Caco-2 (cell line): Measurements from ENCODE around the gene MYOF. TPM values are rescaled to one million over a fixed set of nuclear protein-coding genes. Genes with fewer than 3 reads are reported as not detected.

Source experiments
- BruUV-seq: library from RNA; stranded (reverse); fragments of 400-500 nt; replicated peaks from 2 replicates; lab custom pipeline; 2021; lab: Mats Ljungman, UMichigan
- CTCF ChIA-PET: fragments of 300-600 bp; sonication (Branson Sonifier 250); formaldehyde crosslinking; loops from one replicate; lab custom pipeline; 2022; ENCODE audit warnings: antibody characterized with exemption; lab: Charles Lee
- POLR2A ChIA-PET: fragments of 300-600 bp; sonication (Branson Sonifier 250); formaldehyde crosslinking; loops from one replicate; lab custom pipeline; 2022; ENCODE audit warnings: antibody characterized with exemption; lab: Charles Lee
- DNase-seq, 2 experiments: peaks; one replicate each; pipeline versions ENCODE4 v3.0.0 to v3.0.0-alpha.2; 2020 to 2022
- H3K27me3 ChIP-seq: replicated peaks from 2 replicates; pipeline ENCODE4 v1.6.0; 2011; ENCODE audit warnings: low read length; ENCODE audit not compliant: control insufficient read depth, insufficient read depth
- H3K36me3 ChIP-seq: 2 replicates; pipeline ENCODE4 v1.5.1; 2011; ENCODE audit warnings: low read length; ENCODE audit not compliant: control insufficient read depth, insufficient read depth
- H3K4me1 ChIP-seq: fragments of 250-450 bp; sonication (Bioruptor Pico); 2 replicates; pipeline ENCODE4 v1.5.1; 2020; ENCODE audit warnings: mild to moderate bottlenecking
- H3K4me3 ChIP-seq: 2 replicates; pipeline ENCODE4 v1.5.1; 2011; ENCODE audit warnings: low read depth, mild to moderate bottlenecking, control low read depth, low read length
- H3K9me3 ChIP-seq: fragments of 250-450 bp; sonication (Bioruptor Pico); 2 replicates; pipeline ENCODE4 v1.5.1; 2020; ENCODE audit warnings: mild to moderate bottlenecking, moderate library complexity
- H3K27ac Mint-ChIP-seq: one replicate; pipeline ENCODE4 v1.8.0; 2022; ENCODE audit warnings: mixed read lengths; ENCODE audit not compliant: unreplicated experiment
- H3K27me3 Mint-ChIP-seq: one replicate; pipeline ENCODE4 v1.8.0; 2022; ENCODE audit warnings: mixed read lengths; ENCODE audit not compliant: insufficient read depth, unreplicated experiment
- H3K36me3 Mint-ChIP-seq: one replicate; pipeline ENCODE4 v1.8.0; 2022; ENCODE audit warnings: mild to moderate bottlenecking, mixed read lengths; ENCODE audit not compliant: insufficient read depth, unreplicated experiment
- H3K4me1 Mint-ChIP-seq: one replicate; pipeline ENCODE4 v1.8.0; 2022; ENCODE audit warnings: low read depth, mixed read lengths; ENCODE audit not compliant: unreplicated experiment
- H3K4me3 Mint-ChIP-seq: one replicate; pipeline ENCODE4 v1.8.0; 2022; ENCODE audit warnings: mild to moderate bottlenecking, moderate library complexity, mixed read lengths; ENCODE audit not compliant: unreplicated experiment
- H3K9me3 Mint-ChIP-seq: one replicate; pipeline ENCODE4 v1.8.0; 2022; ENCODE audit warnings: mixed read lengths; ENCODE audit not compliant: unreplicated experiment
- CTCF ChIP-seq, 2 experiments: fragments of 200-600 bp in 1 of 2; IDR thresholded peaks; 1 replicate in 1 of 2; 2 replicates in 1 of 2; pipeline versions ENCODE4 v1.5.1 to v1.8.0; 2011 to 2022; ENCODE audit warnings: antibody characterized with exemption in 1 of 2, control low read depth in 1 of 2, inconsistent platforms in 1 of 2, low read depth in 1 of 2, low read length in 1 of 2, mild to moderate bottlenecking in 1 of 2, moderate library complexity in 1 of 2; ENCODE audit not compliant: insufficient read depth in 1 of 2, severe bottlenecking in 1 of 2, unreplicated experiment in 1 of 2
- intact Hi-C: fragments of 100-400 bp; cut with micrococcal nuclease; formaldehyde crosslinking; loops from one replicate; pipeline ENCODE4 v1.10.0; 2022; ENCODE audit not compliant: unreplicated experiment
- total RNA-seq: library from RNA; stranded (reverse); gene quantifications from 2 replicates; pipeline ENCODE4 v1.2.3, GENCODE V29; 2022

MYOF gene
- total RNA-seq, 1 experiment from 2014 or later = 148 TPM

GRCh38 chr10:93498166-93498565 is 16.0 kb upstream of the MYOF start:
- Mint-ChIP-seq H3K27me3 (no peaks in the 10 kb centered on the region), H3K9me3 (no peaks in the 10 kb centered on the region), H3K4me3 (peak overlapping the region; percentile 96), H3K4me1 (peaks cover 32% of the 10 kb centered on the region), H3K27ac (peak overlapping the region; percentile 95), H3K36me3 (peaks cover 61% of the 10 kb centered on the region)
- ChIA-PET POLR2A (no interaction called here), CTCF (no interaction called here)
- BruUV-seq = no TSS peak
- intact Hi-C loops = loop anchor here (5.0 kb wide), 1 partner anchor 174 kb away; no protein-coding TSS in a partner anchor
- Histone ChIP-seq H3K4me3 (no peak overlapping the region), H3K9me3 (no peaks in the 10 kb centered on the region), H3K4me1 (peaks cover 34% of the 10 kb centered on the region), H3K36me3 (no peaks in the 10 kb centered on the region), H3K27me3 (no peaks in the 10 kb centered on the region)
- no peak for DNase-seq
- TF ChIP-seq CTCF (IDR thresholded peaks at IDR 0.05; ENCODE audit: insufficient read depth in 1 of 2, low read depth in 1 of 2, low read length in 1 of 2, severe bottlenecking in 1 of 2, unreplicated experiment in 1 of 2) = no peak

DNA sequence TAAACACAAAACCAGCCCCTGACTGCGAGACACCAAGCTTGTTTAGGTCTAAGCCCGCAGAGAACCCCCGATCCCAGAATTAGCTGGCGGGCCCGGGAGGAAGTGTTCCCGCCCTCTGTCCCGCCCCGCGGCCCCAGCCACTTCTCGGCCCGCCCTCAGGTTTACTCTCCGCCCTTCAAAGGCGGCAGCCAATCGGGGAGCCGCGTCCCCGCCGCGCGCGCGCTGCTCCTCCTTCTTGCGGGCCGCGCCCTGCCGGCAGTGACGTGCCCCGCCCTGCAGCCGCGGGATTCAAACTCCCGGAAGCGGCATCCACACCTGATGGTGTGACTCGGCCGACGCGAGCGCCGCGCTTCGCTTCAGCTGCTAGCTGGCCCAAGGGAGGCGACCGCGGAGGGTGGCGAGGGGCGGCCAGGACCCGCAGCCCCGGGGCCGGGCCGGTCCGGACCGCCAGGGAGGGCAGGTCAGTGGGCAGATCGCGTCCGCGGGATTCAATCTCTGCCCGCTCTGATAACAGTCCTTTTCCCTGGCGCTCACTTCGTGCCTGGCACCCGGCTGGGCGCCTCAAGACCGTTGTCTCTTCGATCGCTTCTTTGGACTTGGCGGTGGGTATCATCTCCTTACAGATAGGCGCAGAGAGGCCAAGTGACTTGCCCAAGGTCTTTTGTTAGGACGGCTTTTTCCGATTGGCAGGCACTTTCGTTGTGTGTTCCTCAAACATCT is 14.3 kb upstream of the MYOF start, which contains the start of gene CEP55:
CEP55 (plus strand) TSS at position 291 of the 720 bp plus-strand sequence. CDS start 3,440 bp downstream, outside the sequence.
- DNase-seq = peak; percentile 96 to 98
- Mint-ChIP-seq H3K4me1 (peaks cover 37% of the 10 kb centered on the region), H3K4me3 (peak within 1 kb of the TSS; percentile 96), H3K27me3 (no peaks in the 10 kb centered on the region), H3K9me3 (no peaks in the 10 kb centered on the region), H3K36me3 (peaks cover 48% of the 10 kb centered on the region), H3K27ac (peak within 1 kb of the TSS; percentile 95)
- no peaks in the 10 kb centered on the region for H3K36me3 ChIP-seq
- peak within 1 kb of the TSS; percentile 93 for H3K4me3 ChIP-seq
- H3K4me1 ChIP-seq = peaks cover 30% of the 10 kb centered on the region
- BruUV-seq = no TSS peak
- intact Hi-C loops = loop anchor here (5.0 kb wide), 1 partner anchor 176 kb away; no protein-coding TSS in a partner anchor
- CTCF ChIA-PET = interaction anchor here (0.7 to 1.6 kb wide), 6 partner anchors 14 to 188 kb away, joined by 3 to 7 read pairs (median 4); partner anchors contain the start of gene MYOF
- POLR2A ChIA-PET = interaction anchor here (0.6 to 1.2 kb wide), 6 partner anchors 11 to 424 kb away, joined by 3 to 9 read pairs (median 4); no protein-coding TSS in a partner anchor
- TF ChIP-seq CTCF (IDR thresholded peaks at IDR 0.05; ENCODE audit: insufficient read depth in 1 of 2, low read depth in 1 of 2, low read length in 1 of 2, severe bottlenecking in 1 of 2, unreplicated experiment in 1 of 2) = no peak
- no peaks in the 10 kb centered on the region for H3K27me3 ChIP-seq
- no peaks in the 10 kb centered on the region for H3K9me3 ChIP-seq

DNA sequence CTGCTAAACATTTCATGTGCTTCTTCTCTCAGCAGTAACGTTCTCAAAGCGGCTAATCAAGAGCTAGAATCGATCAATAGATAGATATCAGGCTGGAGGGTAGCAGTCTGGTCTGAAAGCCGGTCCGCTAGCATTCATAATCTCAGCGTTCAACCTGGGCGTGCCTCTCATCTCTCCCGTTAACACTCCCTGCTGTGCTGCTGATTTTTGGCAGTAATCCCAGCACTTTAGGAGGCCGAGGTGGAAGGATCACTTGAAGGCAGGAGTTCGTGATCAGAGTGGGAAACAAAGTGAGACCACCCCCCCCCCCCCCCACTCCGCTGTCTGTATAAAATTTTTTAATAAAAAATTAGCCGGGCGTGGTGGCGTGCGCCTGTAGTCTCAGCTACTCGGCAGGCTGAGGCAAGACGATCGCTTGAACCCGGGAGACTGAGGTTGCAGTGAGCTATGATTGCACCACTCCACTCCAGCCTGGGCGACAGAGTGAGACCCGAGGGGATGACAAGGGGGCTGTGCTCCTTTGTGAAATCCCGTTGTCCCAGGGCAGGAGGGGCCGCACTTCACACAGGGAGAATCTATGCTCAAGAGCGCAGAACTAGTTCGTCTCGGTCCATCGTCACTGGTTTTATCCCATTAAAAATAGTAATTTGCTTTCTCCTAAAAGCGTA is 13.7 kb upstream of the MYOF start:
- peak overlapping the region; percentile 96 for H3K4me3 Mint-ChIP-seq
- Histone ChIP-seq H3K4me3 (peak overlapping the region; percentile 93), H3K27me3 (no peaks in the 10 kb centered on the region), H3K4me1 (peaks cover 30% of the 10 kb centered on the region), H3K9me3 (no peaks in the 10 kb centered on the region), H3K36me3 (no peaks in the 10 kb centered on the region)
- intact Hi-C loops = loop anchor here (5.0 kb wide), 1 partner anchor 177 kb away; no protein-coding TSS in a partner anchor
- H3K36me3 Mint-ChIP-seq = peaks cover 42% of the 10 kb centered on the region
- no peak for TF ChIP-seq CTCF (IDR thresholded peaks at IDR 0.05; ENCODE audit: insufficient read depth in 1 of 2, low read depth in 1 of 2, low read length in 1 of 2, severe bottlenecking in 1 of 2, unreplicated experiment in 1 of 2)
- H3K27me3 Mint-ChIP-seq = no peaks in the 10 kb centered on the region
- ChIA-PET CTCF (interaction anchor here (0.6 to 1.6 kb wide), 11 partner anchors 10 to 189 kb away, joined by 3 to 7 read pairs (median 4); partner anchors contain the start of gene MYOF), POLR2A (interaction anchor here (0.8 to 1.2 kb wide), 4 partner anchors 10 to 423 kb away, joined by 3 to 9 read pairs (median 4); no protein-coding TSS in a partner anchor)
- BruUV-seq = TSS peak; percentile 91
- H3K9me3 Mint-ChIP-seq = no peaks in the 10 kb centered on the region
- peaks cover 40% of the 10 kb centered on the region for H3K4me1 Mint-ChIP-seq
- no peak for DNase-seq
- peak overlapping the region; percentile 95 for H3K27ac Mint-ChIP-seq
